K562 (cell line): ENCODE results near the gene FGFR4.

Experiments
- CREB3 ChIP-seq: fragments of 450-650 bp; conservative IDR thresholded peaks from 2 replicates; pipeline ENCODE4 v1.6.1; 2016; ENCODE audit warnings: missing genetic modification characterization, low read depth, mild to moderate bottlenecking, missing compliant biosample characterization, moderate library complexity
- CTCF ChIP-seq, 3 experiments: IDR thresholded peaks in 2 of 3; conservative IDR thresholded peaks in 1 of 3; 2 replicates each; pipeline ENCODE4 v1.5.1; 2011 to 2012; ENCODE audit warnings: low read length in 3 of 3, mild to moderate bottlenecking in 3 of 3, control low read depth in 2 of 3, improper control_type of control experiment in 1 of 3, inconsistent platforms in 1 of 3, low read depth in 1 of 3, mixed read lengths in 1 of 3, moderate library complexity in 1 of 3; ENCODE audit not compliant: insufficient read depth in 2 of 3
- JUNB ChIP-seq: fragments of 450-650 bp; formaldehyde crosslinking; conservative IDR thresholded peaks from 2 replicates; pipeline ENCODE4 v1.4.0; 2020; ENCODE audit warnings: mild to moderate bottlenecking
- MTA3 ChIP-seq: fragments of 450-650 bp; formaldehyde crosslinking; IDR thresholded peaks from 2 replicates; pipeline ENCODE4 v1.6.1; 2017; ENCODE audit warnings: mild to moderate bottlenecking, borderline replicate concordance
- NCOA1 ChIP-seq: fragments of 450-650 bp; IDR thresholded peaks from 2 replicates; pipeline ENCODE4 v1.6.1; 2016; ENCODE audit warnings: low read depth
- NKRF ChIP-seq: fragments of 450-650 bp; IDR thresholded peaks from 2 replicates; pipeline ENCODE4 v1.6.1; 2016; ENCODE audit warnings: borderline replicate concordance
- TF ChIP-seq, protein P1 (sequence below): sonication (generic); formaldehyde crosslinking; IDR thresholded peaks from 2 replicates; pipeline ENCODE4 v1.8.1; 2023; ENCODE audit warnings: mild to moderate bottlenecking, missing genetic modification reagents
- TF ChIP-seq, protein P2 (sequence below): sonication (generic); formaldehyde crosslinking; IDR thresholded peaks from 2 replicates; pipeline ENCODE4 v1.5.0; 2020; ENCODE audit warnings: missing genetic modification reagents

DNA sequence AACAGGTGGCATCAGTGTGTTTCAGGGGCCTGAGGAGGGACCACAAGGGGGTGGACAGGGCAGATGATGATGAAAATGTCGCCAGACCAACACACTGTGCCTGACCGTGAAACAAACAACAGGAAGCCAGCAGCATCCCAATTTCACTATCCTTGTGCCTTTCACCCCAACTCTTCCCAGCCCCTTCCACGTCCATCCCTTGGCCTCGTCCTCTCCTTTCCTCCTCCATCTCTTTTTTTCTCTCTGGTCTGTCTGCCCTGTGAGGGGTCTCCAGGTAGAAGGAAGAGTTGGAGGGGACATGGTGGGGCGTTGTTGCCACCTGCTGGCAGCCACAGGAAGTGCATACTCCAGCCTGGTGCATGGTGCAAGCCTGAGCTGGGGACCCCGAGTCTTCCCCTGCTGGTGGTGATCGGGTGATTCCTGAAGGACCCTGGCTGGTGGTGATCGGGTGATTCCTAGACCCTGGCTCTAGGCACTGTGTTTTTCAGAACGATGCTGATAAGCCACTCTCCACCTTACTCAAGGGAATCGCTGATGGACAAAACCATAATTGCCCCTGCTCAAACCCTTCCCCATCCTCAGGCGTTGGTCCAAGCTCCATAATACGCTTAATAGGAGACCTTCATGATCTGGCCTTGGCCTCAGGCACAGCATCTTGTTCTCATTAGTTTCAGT is 25.1 kb downstream of the FGFR4 start:
- no peak for TF ChIP-seq NKRF
- no peak for TF ChIP-seq CREB3
- no peak for TF ChIP-seq MTA3
- peak; percentile 92 to 99 (median 94) for TF ChIP-seq CTCF (IDR thresholded peaks at IDR 0.05 in 2 of 3, conservative IDR thresholded peaks at IDR 0.05 in 1 of 3; ENCODE audit: insufficient read depth in 2 of 3, low read depth in 1 of 3, low read length in 3 of 3)
- TF ChIP-seq NCOA1, result no peak
- TF ChIP-seq, protein P1, sequence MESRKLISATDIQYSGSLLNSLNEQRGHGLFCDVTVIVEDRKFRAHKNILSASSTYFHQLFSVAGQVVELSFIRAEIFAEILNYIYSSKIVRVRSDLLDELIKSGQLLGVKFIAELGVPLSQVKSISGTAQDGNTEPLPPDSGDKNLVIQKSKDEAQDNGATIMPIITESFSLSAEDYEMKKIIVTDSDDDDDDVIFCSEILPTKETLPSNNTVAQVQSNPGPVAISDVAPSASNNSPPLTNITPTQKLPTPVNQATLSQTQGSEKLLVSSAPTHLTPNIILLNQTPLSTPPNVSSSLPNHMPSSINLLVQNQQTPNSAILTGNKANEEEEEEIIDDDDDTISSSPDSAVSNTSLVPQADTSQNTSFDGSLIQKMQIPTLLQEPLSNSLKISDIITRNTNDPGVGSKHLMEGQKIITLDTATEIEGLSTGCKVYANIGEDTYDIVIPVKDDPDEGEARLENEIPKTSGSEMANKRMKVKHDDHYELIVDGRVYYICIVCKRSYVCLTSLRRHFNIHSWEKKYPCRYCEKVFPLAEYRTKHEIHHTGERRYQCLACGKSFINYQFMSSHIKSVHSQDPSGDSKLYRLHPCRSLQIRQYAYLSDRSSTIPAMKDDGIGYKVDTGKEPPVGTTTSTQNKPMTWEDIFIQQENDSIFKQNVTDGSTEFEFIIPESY (CRISPR knock-in tag), result no peak
- no peak for TF ChIP-seq JUNB (CRISPR knock-in tag)
- TF ChIP-seq, protein P2, sequence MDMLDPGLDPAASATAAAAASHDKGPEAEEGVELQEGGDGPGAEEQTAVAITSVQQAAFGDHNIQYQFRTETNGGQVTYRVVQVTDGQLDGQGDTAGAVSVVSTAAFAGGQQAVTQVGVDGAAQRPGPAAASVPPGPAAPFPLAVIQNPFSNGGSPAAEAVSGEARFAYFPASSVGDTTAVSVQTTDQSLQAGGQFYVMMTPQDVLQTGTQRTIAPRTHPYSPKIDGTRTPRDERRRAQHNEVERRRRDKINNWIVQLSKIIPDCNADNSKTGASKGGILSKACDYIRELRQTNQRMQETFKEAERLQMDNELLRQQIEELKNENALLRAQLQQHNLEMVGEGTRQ (CRISPR knock-in tag), result no peak
